H1 (cell line): ENCODE data around the gene NME9. TPM values are rescaled to one million over a fixed set of nuclear protein-coding genes. Genes with fewer than 3 reads are reported as not detected.

Experiments used
- CHD7 ChIP-seq: fragments of 300-600 bp; sonication (generic); IDR thresholded peaks from 2 replicates; pipeline ENCODE4 v1.7.1; 2012; ENCODE audit warnings: low read length, moderate library complexity, mild to moderate bottlenecking, inconsistent platforms; ENCODE audit not compliant: insufficient replicate concordance
- GABPA ChIP-seq: IDR thresholded peaks from 2 replicates; pipeline ENCODE4 v1.6.1; 2011; ENCODE audit warnings: mild to moderate bottlenecking, low read length, moderate library complexity, borderline replicate concordance; ENCODE audit not compliant: insufficient read depth
- KDM1A ChIP-seq: fragments of 200-600, 300-600 bp; sonication (generic); IDR thresholded peaks from 2 replicates; pipeline ENCODE4 v1.7.1; 2016; ENCODE audit warnings: mild to moderate bottlenecking, low read length, borderline replicate concordance
- KDM4A ChIP-seq: IDR thresholded peaks from one replicate; pipeline ENCODE4 v1.7.1; 2012; ENCODE audit warnings: low read depth, mild to moderate bottlenecking, moderate library complexity, low read length, inconsistent platforms; ENCODE audit not compliant: severe bottlenecking
- MAX ChIP-seq: IDR thresholded peaks from 2 replicates; pipeline ENCODE4 v1.6.1; 2012; ENCODE audit warnings: inconsistent platforms
- polyA plus RNA-seq, 7 experiments: library from polyadenylated mRNA; depleted of rRNA in 3 of 7; stranded (reverse) in 5 of 7; unstranded in 2 of 7; fragments of >200 nt in 5 of 7; fragments of 200-250 nt in 2 of 7; gene quantifications; 1 replicate in 5 of 7; 2 replicates in 1 of 7; 4 replicates in 1 of 7; pipeline versions ENCODE4 v1.2.1 to v1.2.3, GENCODE V29; 2011 to 2013; ENCODE audit warnings: missing spikeins in 2 of 7, mixed read lengths in 2 of 7
- total RNA-seq: library from RNA; stranded (reverse); fragmentation: NEBNext Ultra II Directional; extraction: Animal tissue kit (Norgen Biotek cat#: 25700); gene quantifications from 2 replicates; pipeline ENCODE4 v1.2.1, GENCODE V29; 2021

The NME9 gene
- total and polyA plus RNA-seq, 2 of the 8 experiments (the other 6 are each of a cell fraction or from before 2014, with no cell fraction given): 0.11 TPM; not detected in 1

GRCh38 chr3:138329984-138330293 lies 288 bp upstream of the NME9 start (continued):
- TF ChIP-seq CHD7 (no peak), KDM1A (no peak), GABPA (no peak), MAX (no peak), KDM4A (no peak)
